Measurements from ENCODE around the gene SCRN2. TPM values are rescaled to one million over a fixed set of nuclear protein-coding genes. Genes with fewer than 3 reads are reported as not detected.

Gene SCRN2
- total RNA-seq, 1 donor from 2014 or later: 59.0 TPM

DNA sequence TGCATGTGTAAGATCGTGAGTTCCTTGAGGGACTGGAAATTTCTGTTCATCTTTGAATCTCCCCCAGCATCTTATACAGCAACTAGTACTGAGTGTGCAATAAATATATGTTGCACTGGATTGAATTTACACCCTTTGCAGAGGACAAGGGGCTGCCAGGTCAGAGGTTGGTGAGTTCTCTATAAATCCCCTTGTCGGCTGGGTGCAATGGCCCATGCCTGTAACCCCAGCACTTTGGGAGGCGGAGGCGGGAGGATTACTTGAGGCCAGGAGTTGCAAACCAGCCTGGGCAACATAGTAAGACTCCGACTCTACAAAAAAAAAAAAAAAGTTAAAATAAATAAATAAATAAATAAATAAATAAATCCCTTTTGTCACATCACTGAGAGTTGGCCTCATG, 19.3 kb upstream of the SCRN2 start:
- TF ChIP-seq, protein P1, sequence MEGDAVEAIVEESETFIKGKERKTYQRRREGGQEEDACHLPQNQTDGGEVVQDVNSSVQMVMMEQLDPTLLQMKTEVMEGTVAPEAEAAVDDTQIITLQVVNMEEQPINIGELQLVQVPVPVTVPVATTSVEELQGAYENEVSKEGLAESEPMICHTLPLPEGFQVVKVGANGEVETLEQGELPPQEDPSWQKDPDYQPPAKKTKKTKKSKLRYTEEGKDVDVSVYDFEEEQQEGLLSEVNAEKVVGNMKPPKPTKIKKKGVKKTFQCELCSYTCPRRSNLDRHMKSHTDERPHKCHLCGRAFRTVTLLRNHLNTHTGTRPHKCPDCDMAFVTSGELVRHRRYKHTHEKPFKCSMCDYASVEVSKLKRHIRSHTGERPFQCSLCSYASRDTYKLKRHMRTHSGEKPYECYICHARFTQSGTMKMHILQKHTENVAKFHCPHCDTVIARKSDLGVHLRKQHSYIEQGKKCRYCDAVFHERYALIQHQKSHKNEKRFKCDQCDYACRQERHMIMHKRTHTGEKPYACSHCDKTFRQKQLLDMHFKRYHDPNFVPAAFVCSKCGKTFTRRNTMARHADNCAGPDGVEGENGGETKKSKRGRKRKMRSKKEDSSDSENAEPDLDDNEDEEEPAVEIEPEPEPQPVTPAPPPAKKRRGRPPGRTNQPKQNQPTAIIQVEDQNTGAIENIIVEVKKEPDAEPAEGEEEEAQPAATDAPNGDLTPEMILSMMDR (IDR thresholded peaks at IDR 0.05; ENCODE audit: unreplicated experiment): no peak
- H3K27ac Mint-ChIP-seq: no peak overlapping the region
- H3K9me3 Mint-ChIP-seq (ENCODE audit: low read depth): no peaks in the 10 kb centered on the region
- DNase-seq (ENCODE audit: low spot score, unreplicated experiment): no peak
- no peak overlapping the region for H3K4me3 Mint-ChIP-seq (ENCODE audit: low read depth)
- H3K27me3 Mint-ChIP-seq: peaks cover 52% of the 10 kb centered on the region
- no peaks in the 10 kb centered on the region for H3K36me3 Mint-ChIP-seq (ENCODE audit: insufficient read depth)
- no peaks in the 10 kb centered on the region for H3K4me1 Mint-ChIP-seq (ENCODE audit: low read depth)

DNA sequence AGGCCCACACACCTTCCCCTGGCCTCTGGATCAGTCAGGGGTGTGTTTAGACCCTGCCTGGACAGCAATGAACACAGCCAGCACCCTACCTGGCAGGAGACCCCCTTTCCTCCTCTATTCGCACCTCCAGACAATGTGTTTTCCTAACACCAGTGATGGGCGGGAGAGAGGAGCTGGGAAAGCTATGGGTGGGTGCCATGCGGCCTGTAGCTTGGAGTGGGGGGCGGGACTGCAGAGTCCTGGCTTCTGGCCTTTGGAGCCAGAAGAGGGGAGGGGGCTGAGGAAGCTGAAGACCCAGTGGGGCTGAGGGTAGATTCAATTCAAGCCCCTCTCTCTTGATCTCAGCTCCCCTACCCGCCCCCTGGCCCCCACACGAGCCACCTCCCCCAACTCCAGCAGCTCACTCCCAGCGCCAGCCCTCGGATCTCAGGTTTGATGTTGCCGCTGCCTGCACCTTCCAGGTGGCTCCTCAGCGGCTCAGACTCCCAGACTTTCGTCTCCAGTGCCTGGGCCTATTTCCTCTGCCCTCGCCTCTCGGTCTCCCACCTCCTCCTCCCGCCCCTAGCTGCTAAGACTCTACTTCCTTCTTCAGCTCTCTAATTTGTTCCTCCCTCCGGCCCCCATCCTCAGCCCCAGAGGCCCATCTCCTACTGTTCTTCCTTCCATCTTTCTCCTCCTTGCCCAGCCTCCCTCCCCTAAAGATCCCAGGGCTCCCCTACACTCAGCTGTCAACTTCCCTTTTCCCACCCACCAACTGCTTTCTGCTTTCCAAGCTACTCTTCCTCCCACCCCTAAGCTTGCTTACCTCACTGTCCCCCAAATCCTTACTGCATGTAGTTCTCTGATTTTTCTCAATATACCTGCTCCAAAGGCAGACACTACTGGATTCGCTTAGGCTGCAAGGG, 16.7 kb upstream of the SCRN2 start:
- no peaks in the 10 kb centered on the region for H3K4me1 Mint-ChIP-seq (ENCODE audit: low read depth)
- peaks cover 68% of the 10 kb centered on the region for H3K27me3 Mint-ChIP-seq
- TF ChIP-seq, protein P1 (IDR thresholded peaks at IDR 0.05; ENCODE audit: unreplicated experiment): no peak
- DNase-seq (ENCODE audit: low spot score, unreplicated experiment): no peak
- H3K9me3 Mint-ChIP-seq (ENCODE audit: low read depth): no peaks in the 10 kb centered on the region
- no peak overlapping the region for H3K4me3 Mint-ChIP-seq (ENCODE audit: low read depth)
- H3K36me3 Mint-ChIP-seq (ENCODE audit: insufficient read depth): no peaks in the 10 kb centered on the region
- peak overlapping the region; percentile 8 for H3K27ac Mint-ChIP-seq

DNA sequence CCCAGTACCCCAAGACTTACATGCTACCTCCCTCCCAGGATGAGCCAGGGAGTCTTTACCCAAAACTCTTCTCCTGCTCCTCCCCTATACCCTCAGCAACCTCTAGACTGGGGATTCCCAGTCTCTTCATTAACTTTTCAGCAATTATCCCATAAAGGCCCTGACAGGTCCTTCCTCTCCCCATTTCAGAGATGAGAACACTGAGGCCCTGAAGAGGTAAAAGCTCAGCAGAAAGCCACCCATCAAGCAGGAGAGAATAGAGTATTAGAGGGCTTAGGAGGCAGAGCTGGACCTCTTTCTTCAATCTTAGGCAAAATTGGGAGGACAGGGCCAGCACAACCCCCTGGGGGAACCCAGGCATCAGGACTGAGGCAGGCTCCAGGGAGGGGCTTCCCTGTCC, 15.8 kb upstream of the SCRN2 start:
- DNase-seq (ENCODE audit: low spot score, unreplicated experiment): no peak
- Mint-ChIP-seq H3K4me1 (ENCODE audit: low read depth) (peaks cover 6% of the 10 kb centered on the region), H3K27me3 (peaks cover 77% of the 10 kb centered on the region), H3K27ac (no peak overlapping the region), H3K9me3 (ENCODE audit: low read depth) (no peaks in the 10 kb centered on the region), H3K4me3 (ENCODE audit: low read depth) (no peak overlapping the region), H3K36me3 (ENCODE audit: insufficient read depth) (no peaks in the 10 kb centered on the region)
- TF ChIP-seq, protein P1 (IDR thresholded peaks at IDR 0.05; ENCODE audit: unreplicated experiment): no peak

DNA sequence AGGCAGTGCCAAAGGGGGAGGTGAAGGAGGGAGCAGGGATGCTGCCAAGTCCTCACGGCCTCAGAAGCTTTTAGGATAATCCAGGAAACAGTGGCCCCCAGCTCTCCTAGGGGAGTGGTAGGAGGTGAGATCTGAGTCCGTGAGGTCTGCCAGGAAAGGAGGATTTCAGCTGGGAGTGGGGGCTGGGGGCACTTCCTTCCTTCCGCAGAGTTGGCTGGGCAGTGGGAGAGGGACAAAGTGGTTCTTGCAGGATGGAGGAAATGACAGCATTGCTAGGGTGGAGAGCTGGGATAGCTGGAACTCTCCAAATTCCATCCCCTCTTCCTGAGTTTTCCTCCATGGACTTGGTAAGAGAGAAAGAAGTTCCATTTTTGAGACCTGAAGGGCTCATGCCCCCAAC, 14.7 kb upstream of the SCRN2 start:
- Mint-ChIP-seq H3K4me3 (ENCODE audit: low read depth) (no peak overlapping the region), H3K27me3 (peaks cover 80% of the 10 kb centered on the region), H3K9me3 (ENCODE audit: low read depth) (no peaks in the 10 kb centered on the region), H3K36me3 (ENCODE audit: insufficient read depth) (no peaks in the 10 kb centered on the region), H3K27ac (no peak overlapping the region), H3K4me1 (ENCODE audit: low read depth) (peaks cover 7% of the 10 kb centered on the region)
- no peak for DNase-seq (ENCODE audit: low spot score, unreplicated experiment)
- TF ChIP-seq, protein P1 (IDR thresholded peaks at IDR 0.05; ENCODE audit: unreplicated experiment): no peak

DNA sequence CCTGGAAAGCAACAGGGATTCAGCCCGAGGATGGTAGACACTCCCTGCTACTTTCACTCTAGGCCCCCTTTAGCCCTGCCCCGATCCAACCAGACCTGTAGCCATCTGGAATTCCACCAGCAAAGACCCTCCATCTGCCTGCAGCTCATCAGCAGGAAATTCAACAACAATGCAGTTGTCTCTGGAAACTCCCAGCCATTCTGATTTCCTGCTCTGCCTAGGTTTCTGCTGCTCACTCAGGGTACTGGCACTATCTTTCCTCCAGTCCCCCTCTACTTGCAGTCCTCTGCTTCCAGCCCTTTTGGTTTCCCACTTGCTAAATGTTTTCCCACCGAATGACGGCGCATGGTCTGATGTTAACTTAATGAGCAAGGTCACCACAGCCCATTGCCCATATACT, 12.5 kb upstream of the SCRN2 start:
- Mint-ChIP-seq H3K4me3 (ENCODE audit: low read depth) (no peak overlapping the region), H3K27me3 (peaks cover 85% of the 10 kb centered on the region), H3K4me1 (ENCODE audit: low read depth) (peaks cover 12% of the 10 kb centered on the region), H3K27ac (no peak overlapping the region), H3K9me3 (ENCODE audit: low read depth) (no peaks in the 10 kb centered on the region), H3K36me3 (ENCODE audit: insufficient read depth) (no peaks in the 10 kb centered on the region)
- DNase-seq (ENCODE audit: low spot score, unreplicated experiment): no peak
- TF ChIP-seq, protein P1 (IDR thresholded peaks at IDR 0.05; ENCODE audit: unreplicated experiment): no peak
